ENCODE measurements around the gene TGFBR1.

The TGFBR1 gene

DNA sequence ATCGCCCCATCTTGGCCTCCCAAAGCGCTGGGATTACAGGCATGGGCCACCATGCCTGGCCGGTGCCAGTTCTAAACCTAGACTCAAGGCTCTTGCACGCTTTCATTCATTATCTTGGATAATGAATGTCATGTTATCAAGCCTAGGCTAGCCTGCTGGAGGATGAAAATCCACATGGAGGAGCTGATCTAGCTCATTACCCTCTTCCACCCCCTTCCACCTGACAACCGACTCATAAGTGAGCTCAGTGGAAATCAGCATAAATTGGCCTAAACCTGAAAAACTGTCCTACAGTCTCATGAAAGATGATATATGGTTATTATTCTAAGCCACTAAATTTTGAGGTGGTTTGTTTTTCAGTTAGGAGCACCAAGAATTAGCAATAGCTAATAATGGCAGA lies 3.6 kb upstream of the TGFBR1 start:
- Histone ChIP-seq H3K9me2 (replicated peaks; ENCODE audit: control insufficient read depth, low read length) (no peaks in the 10 kb centered on the region), H3K27me3 (ENCODE audit: control insufficient read depth, low read length) (no peaks in the 10 kb centered on the region), H3F3A (ENCODE audit: control insufficient read depth, insufficient read depth) (peaks cover 4% of the 10 kb centered on the region), H3K27ac (ENCODE audit: low read depth, low read length) (no peak overlapping the region), H3K4me3 (ENCODE audit: low read length) (no peak overlapping the region), H3K9me3 (ENCODE audit: control insufficient read depth, insufficient read depth, low read length) (no peaks in the 10 kb centered on the region), H3K79me2 (ENCODE audit: control insufficient read depth, low read length) (peaks cover 10% of the 10 kb centered on the region), H3K4me2 (ENCODE audit: low read length) (no peak overlapping the region), H3K36me3 (ENCODE audit: control insufficient read depth, low read length) (no peaks in the 10 kb centered on the region), H4K20me1 (ENCODE audit: control insufficient read depth, insufficient read depth, low read depth, low read length) (peaks cover 4% of the 10 kb centered on the region; the same call in 1 of the 2 replicates), H3K4me1 (ENCODE audit: control insufficient read depth, low read length) (peaks cover 13% of the 10 kb centered on the region)
- TF ChIP-seq, protein P1, sequence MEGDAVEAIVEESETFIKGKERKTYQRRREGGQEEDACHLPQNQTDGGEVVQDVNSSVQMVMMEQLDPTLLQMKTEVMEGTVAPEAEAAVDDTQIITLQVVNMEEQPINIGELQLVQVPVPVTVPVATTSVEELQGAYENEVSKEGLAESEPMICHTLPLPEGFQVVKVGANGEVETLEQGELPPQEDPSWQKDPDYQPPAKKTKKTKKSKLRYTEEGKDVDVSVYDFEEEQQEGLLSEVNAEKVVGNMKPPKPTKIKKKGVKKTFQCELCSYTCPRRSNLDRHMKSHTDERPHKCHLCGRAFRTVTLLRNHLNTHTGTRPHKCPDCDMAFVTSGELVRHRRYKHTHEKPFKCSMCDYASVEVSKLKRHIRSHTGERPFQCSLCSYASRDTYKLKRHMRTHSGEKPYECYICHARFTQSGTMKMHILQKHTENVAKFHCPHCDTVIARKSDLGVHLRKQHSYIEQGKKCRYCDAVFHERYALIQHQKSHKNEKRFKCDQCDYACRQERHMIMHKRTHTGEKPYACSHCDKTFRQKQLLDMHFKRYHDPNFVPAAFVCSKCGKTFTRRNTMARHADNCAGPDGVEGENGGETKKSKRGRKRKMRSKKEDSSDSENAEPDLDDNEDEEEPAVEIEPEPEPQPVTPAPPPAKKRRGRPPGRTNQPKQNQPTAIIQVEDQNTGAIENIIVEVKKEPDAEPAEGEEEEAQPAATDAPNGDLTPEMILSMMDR (IDR thresholded peaks at IDR 0.05; ENCODE audit: low read depth, low read length, poor library complexity, severe bottlenecking): no peak
- TF ChIP-seq EZH2phosphoT487 (IDR thresholded peaks at IDR 0.05; ENCODE audit: borderline replicate concordance, low read length): no peak

DNA sequence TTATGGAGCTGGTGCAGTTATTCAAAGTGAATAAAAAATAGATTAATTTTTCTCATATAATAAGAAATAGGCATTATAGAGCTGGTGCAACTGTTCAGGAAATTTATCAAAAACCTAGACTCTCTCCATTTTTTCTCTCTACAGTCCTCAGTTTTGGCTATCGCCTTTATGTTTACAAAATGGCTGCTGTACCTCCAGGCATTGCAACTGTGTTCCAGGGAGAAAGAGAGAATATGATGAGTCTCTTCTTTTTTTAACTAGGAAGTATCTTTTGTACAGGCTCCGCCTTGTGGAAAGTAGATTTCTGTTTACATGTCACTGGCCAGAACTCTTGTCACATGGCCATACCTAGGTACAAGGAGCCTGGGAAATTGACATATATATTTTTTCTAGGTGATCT lies 3.1 kb upstream of the TGFBR1 start:
- Histone ChIP-seq H3K4me3 (ENCODE audit: low read length) (no peak overlapping the region), H3K4me2 (ENCODE audit: low read length) (no peak overlapping the region)

DNA sequence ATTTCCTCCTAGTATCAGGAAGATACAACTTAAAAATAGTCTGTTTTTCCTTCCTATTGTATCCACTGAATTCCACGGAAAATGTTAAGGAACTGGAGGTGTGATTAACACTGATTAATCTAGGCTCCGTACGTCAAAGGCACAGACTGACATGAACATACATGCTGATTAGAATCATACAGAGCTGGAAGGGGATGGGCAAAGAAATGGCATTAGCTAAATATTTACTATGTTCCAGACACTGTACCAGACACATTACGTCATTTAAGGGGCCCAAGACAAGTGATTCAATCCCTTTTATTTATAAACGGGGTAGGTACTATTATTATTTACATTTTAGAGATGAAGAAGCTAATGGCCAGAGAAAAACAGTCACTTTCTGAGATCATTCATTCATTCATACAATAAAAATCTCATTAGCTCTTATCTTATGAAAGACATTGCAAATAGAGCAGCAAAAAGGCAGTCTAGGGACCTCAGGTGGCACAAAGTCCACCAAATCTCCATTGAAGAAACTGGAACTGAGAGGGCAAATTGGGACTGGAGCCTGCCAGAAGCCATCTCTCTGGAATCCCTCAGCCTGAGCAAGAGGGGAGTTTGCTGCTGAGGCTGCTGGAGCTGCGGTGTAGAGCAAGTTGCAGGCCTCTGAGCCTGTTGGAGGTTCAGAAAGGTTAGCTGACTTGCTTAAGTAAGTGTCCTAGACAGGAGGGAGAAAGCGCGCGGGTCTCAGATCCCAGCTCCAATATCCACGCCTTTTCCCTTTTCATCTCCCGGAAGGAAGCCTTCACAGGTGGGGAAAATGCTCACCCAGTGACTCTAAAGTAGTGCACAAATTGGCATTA lies 1.6 kb upstream of the TGFBR1 start:
- Histone ChIP-seq H3K4me2 (ENCODE audit: low read length) (no peak overlapping the region), H3K27ac (ENCODE audit: low read depth, low read length) (no peak overlapping the region), H3K4me3 (ENCODE audit: low read length) (no peak overlapping the region), H3K9me2 (replicated peaks; ENCODE audit: control insufficient read depth, low read length) (no peaks in the 10 kb centered on the region), H3K27me3 (ENCODE audit: control insufficient read depth, low read length) (no peaks in the 10 kb centered on the region), H3K36me3 (ENCODE audit: control insufficient read depth, low read length) (peaks cover 13% of the 10 kb centered on the region), H3K4me1 (ENCODE audit: control insufficient read depth, low read length) (peaks cover 33% of the 10 kb centered on the region), H3K79me2 (ENCODE audit: control insufficient read depth, low read length) (peaks cover 30% of the 10 kb centered on the region), H3K9me3 (ENCODE audit: control insufficient read depth, insufficient read depth, low read length) (no peaks in the 10 kb centered on the region), H4K20me1 (ENCODE audit: control insufficient read depth, insufficient read depth, low read depth, low read length) (peaks cover 16% of the 10 kb centered on the region; the same call in 1 of the 2 replicates), H3F3A (ENCODE audit: control insufficient read depth, insufficient read depth) (peaks cover 8% of the 10 kb centered on the region)
- no peak for TF ChIP-seq EZH2phosphoT487 (IDR thresholded peaks at IDR 0.05; ENCODE audit: borderline replicate concordance, low read length)
- TF ChIP-seq, protein P1 (IDR thresholded peaks at IDR 0.05; ENCODE audit: low read depth, low read length, poor library complexity, severe bottlenecking): no peak

More for the DNA sequence above, 3.1 kb upstream of the TGFBR1 start:
- Histone ChIP-seq H4K20me1 (ENCODE audit: control insufficient read depth, insufficient read depth, low read depth, low read length) (peaks cover 8% of the 10 kb centered on the region; the same call in 1 of the 2 replicates), H3K9me3 (ENCODE audit: control insufficient read depth, insufficient read depth, low read length) (no peaks in the 10 kb centered on the region), H3K79me2 (ENCODE audit: control insufficient read depth, low read length) (peaks cover 15% of the 10 kb centered on the region), H3K4me1 (ENCODE audit: control insufficient read depth, low read length) (peaks cover 18% of the 10 kb centered on the region), H3K27ac (ENCODE audit: low read depth, low read length) (no peak overlapping the region), H3F3A (ENCODE audit: control insufficient read depth, insufficient read depth) (peaks cover 8% of the 10 kb centered on the region), H3K9me2 (replicated peaks; ENCODE audit: control insufficient read depth, low read length) (no peaks in the 10 kb centered on the region), H3K36me3 (ENCODE audit: control insufficient read depth, low read length) (peaks cover 2% of the 10 kb centered on the region; the same call in 1 of the 2 replicates), H3K27me3 (ENCODE audit: control insufficient read depth, low read length) (no peaks in the 10 kb centered on the region)
- TF ChIP-seq EZH2phosphoT487 (IDR thresholded peaks at IDR 0.05; ENCODE audit: borderline replicate concordance, low read length): no peak
- TF ChIP-seq, protein P1 (IDR thresholded peaks at IDR 0.05; ENCODE audit: low read depth, low read length, poor library complexity, severe bottlenecking): no peak

Data from DOHH2 (cell line).